KMS-11 (cell line): ENCODE results near the gene DNAH17.

ENCODE experiments used
- H2AFZ ChIP-seq: fragments of 200-600 bp; sonication (generic); 2 replicates; pipeline ENCODE4 v1.6.1; 2016; ENCODE audit warnings: antibody characterized with exemption, mixed run types, low read depth
- H3K27ac ChIP-seq: fragments of 200-600 bp; sonication (generic); 2 replicates; pipeline ENCODE4 v1.6.1; 2016; ENCODE audit warnings: mild to moderate bottlenecking, mixed run types
- H3K27me3 ChIP-seq: fragments of 200-600 bp; sonication (generic); 2 replicates; pipeline ENCODE4 v1.6.1; 2017; ENCODE audit warnings: mild to moderate bottlenecking, low read depth, mixed run types, moderate library complexity; ENCODE audit not compliant: insufficient read depth
- H3K36me3 ChIP-seq: fragments of 200-600 bp; sonication (generic); 2 replicates; pipeline ENCODE4 v1.6.1; 2017; ENCODE audit warnings: mild to moderate bottlenecking, mixed run types; ENCODE audit not compliant: insufficient read depth
- H3K4me1 ChIP-seq: fragments of 200-600 bp; sonication (generic); 2 replicates; pipeline ENCODE4 v1.6.1; 2016; ENCODE audit warnings: mild to moderate bottlenecking, low read depth, mixed run types; ENCODE audit not compliant: poor library complexity, severe bottlenecking
- H3K4me2 ChIP-seq: fragments of 200-600 bp; sonication (generic); 2 replicates; pipeline ENCODE4 v1.7.0; 2016; ENCODE audit warnings: mild to moderate bottlenecking, mixed run types
- H3K4me3 ChIP-seq: fragments of 200-600 bp; sonication (generic); IDR thresholded peaks from 2 replicates; pipeline ENCODE4 v1.6.1; 2017; ENCODE audit warnings: low read depth, low read length, mixed read lengths; ENCODE audit not compliant: insufficient read depth
- H3K79me2 ChIP-seq: fragments of 200-600 bp; sonication (generic); 2 replicates; pipeline ENCODE4 v1.6.1; 2016; ENCODE audit warnings: low read depth, mixed run types; ENCODE audit not compliant: insufficient read depth
- H3K9ac ChIP-seq: fragments of 200-600 bp; sonication (generic); 2 replicates; pipeline ENCODE4 v1.6.1; 2016; ENCODE audit warnings: mild to moderate bottlenecking, mixed run types
- H4K20me1 ChIP-seq: fragments of 200-600 bp; sonication (generic); 2 replicates; pipeline ENCODE4 v1.6.1; 2016; ENCODE audit warnings: mild to moderate bottlenecking, mixed run types; ENCODE audit not compliant: insufficient read depth
- CTCF ChIP-seq: fragments of 200-600 bp; sonication (generic); conservative IDR thresholded peaks from 2 replicates; pipeline ENCODE4 v1.6.1; 2017; ENCODE audit warnings: low read depth, mild to moderate bottlenecking, antibody characterized with exemption, low read length, moderate library complexity, mixed read lengths

DNAH17 gene

GRCh38 chr17:78408476-78409050, 168.6 kb downstream of the DNAH17 start:
- H3K27me3 ChIP-seq = no peaks in the 10 kb centered on the region
- H3K79me2 ChIP-seq = no peaks in the 10 kb centered on the region; the same call in 1 of the 2 replicates
- no peak for TF ChIP-seq CTCF
- H3K27ac ChIP-seq = no peak overlapping the region
- H3K4me2 ChIP-seq = no peak overlapping the region
- no peak overlapping the region for H3K9ac ChIP-seq
- H2AFZ ChIP-seq = no peak overlapping the region
- H3K4me1 ChIP-seq = no peaks in the 10 kb centered on the region
- no peak overlapping the region for H3K4me3 ChIP-seq
- no peaks in the 10 kb centered on the region; the same call in 1 of the 2 replicates for H3K36me3 ChIP-seq
- no peaks in the 10 kb centered on the region; the same call in 1 of the 2 replicates for H4K20me1 ChIP-seq

- Histone ChIP-seq H3K9ac (no peak overlapping the region), H3K36me3 (peaks cover 4% of the 10 kb centered on the region; the same call in 1 of the 2 replicates), H3K79me2 (no peaks in the 10 kb centered on the region; the same call in 1 of the 2 replicates), H3K4me3 (no peak overlapping the region), H3K27ac (no peak overlapping the region), H3K4me1 (no peaks in the 10 kb centered on the region), H3K27me3 (no peaks in the 10 kb centered on the region), H3K4me2 (no peak overlapping the region), H2AFZ (no peak overlapping the region), H4K20me1 (no peaks in the 10 kb centered on the region; the same call in 1 of the 2 replicates)
- TF ChIP-seq CTCF = no peak
Observed at GRCh38 chr17:78407387-78408000, 169.7 kb downstream of the DNAH17 start.

GRCh38 chr17:78406920-78407319, 170.3 kb downstream of the DNAH17 start:
- Histone ChIP-seq H3K4me2 (no peak overlapping the region), H3K4me3 (no peak overlapping the region), H3K27me3 (no peaks in the 10 kb centered on the region), H3K36me3 (peaks cover 4% of the 10 kb centered on the region; the same call in 1 of the 2 replicates), H3K27ac (no peak overlapping the region), H2AFZ (no peak overlapping the region), H3K9ac (no peak overlapping the region), H4K20me1 (no peaks in the 10 kb centered on the region; the same call in 1 of the 2 replicates), H3K4me1 (no peaks in the 10 kb centered on the region), H3K79me2 (no peaks in the 10 kb centered on the region; the same call in 1 of the 2 replicates)
- TF ChIP-seq CTCF = no peak

- Histone ChIP-seq H3K79me2 (no peaks in the 10 kb centered on the region; the same call in 1 of the 2 replicates), H3K36me3 (peaks cover 7% of the 10 kb centered on the region; the same call in 1 of the 2 replicates)
Observed at GRCh38 chr17:78406396-78406795, 170.8 kb downstream of the DNAH17 start.

More at GRCh38 chr17:78406396-78406795, 170.8 kb downstream of the DNAH17 start:
- Histone ChIP-seq H2AFZ (no peak overlapping the region), H3K4me3 (no peak overlapping the region), H3K27me3 (no peaks in the 10 kb centered on the region), H3K4me1 (no peaks in the 10 kb centered on the region), H3K9ac (no peak overlapping the region), H3K4me2 (no peak overlapping the region), H4K20me1 (no peaks in the 10 kb centered on the region; the same call in 1 of the 2 replicates), H3K27ac (no peak overlapping the region)
- TF ChIP-seq CTCF = no peak
